ENCODE results near the gene AGL. TPM values are rescaled to one million over a fixed set of nuclear protein-coding genes. Genes with fewer than 3 reads are reported as not detected.
"Not testable (repeated sequence)": the region's sequence is repeated elsewhere in the genome, so short reads cannot be mapped to it uniquely, and the experiment has no call there.

Gene AGL
- total RNA-seq, 1 donor from 2014 or later = 59.7 TPM

- ATAC-seq = peak; percentile 5
- no peak for DNase-seq
- intact Hi-C loops (cut with micrococcal nuclease) = no loop called here
Measured at GRCh38 chr1:99969260-99969728, 119.1 kb downstream of the AGL start.

GRCh38 chr1:99969729-99970621 is 119.8 kb downstream of the AGL start, which contains the start of gene SLC35A3:
SLC35A3 (plus strand) TSS chr1:99969996; CDS start chr1:99993555, 23,559 bp downstream.
- DNase-seq = peak; percentile 87
- peak; percentile 99 for ATAC-seq
- intact Hi-C loops (cut with micrococcal nuclease) = no loop called here

GRCh38 chr1:99970713-99971255 is 120.6 kb downstream of the AGL start:
- ATAC-seq (no peak), DNase-seq (no peak)
- intact Hi-C loops (cut with micrococcal nuclease) = no loop called here

GRCh38 chr1:99972066-99972465 is 121.9 kb downstream of the AGL start:
- DNase-seq; ATAC-seq; intact Hi-C loops (cut with micrococcal nuclease): not testable (repeated sequence)

Other genes starting within 250 kb of the AGL start
- gene PALMD, start 204.2 kb upstream of the AGL start, total RNA-seq = 115 TPM
- 3.3 TPM for gene FRRS1, start 83.7 kb upstream of the AGL start, total RNA-seq
- gene SLC35A3, start 119.6 kb downstream of the AGL start, total RNA-seq = 7.5 TPM